GM18907 (cell line): ENCODE measurements around the gene POU2F2.
"Not testable (repeated sequence)": the region's sequence is repeated elsewhere in the genome, so short reads cannot be mapped to it uniquely, and the experiment has no call there.

Experiments
- ATAC-seq: cut with Tn5 transposase; IDR thresholded peaks from one replicate; pipeline ENCODE4 v1.9.1; 2021; ENCODE audit warnings: mild to moderate bottlenecking, moderate library complexity; ENCODE audit not compliant: unreplicated experiment

Gene POU2F2

DNA sequence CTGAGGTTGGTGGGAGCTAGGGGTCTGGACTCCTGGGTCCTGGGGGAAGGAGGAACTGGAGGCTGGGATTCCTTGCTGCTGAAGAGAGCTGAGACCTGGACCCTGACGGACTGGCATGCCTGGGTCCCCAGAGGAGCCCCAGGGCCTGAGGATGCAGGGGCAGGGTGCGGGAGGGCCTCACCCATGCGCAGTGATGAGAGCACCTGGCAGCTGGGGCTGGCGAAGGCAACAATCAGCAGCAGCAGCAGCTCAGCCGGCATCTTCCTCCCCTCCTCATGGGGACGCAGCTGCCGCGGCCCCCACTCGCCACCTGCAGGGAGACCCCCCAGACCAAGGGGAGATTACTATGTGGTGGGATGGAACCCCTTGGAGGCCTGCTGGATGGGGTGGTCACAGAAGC lies 66.7 kb downstream of the POU2F2 start:
- no peak for ATAC-seq

- ATAC-seq, result no peak
These were observed 67.2 kb downstream of the POU2F2 start for GRCh38 chr19:42065051-42065450.

DNA sequence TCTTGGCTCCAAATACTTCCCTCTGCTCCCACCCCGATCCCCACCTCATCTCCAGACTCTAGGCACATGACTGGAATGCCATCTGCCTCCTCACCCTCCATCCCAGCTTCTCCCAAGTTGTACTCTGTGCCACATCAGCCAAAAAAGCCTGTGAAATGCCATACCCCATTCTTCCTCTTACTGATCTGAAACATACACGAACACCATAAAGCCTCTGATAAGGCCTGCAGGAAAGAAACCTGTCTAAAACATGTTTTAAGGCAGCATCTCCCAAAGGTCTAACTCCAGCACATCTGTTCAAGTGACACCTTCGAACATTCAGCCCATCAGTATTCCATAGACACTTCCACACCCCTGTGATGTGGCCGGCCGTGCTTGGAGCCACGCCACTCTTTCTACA lies 67.8 kb downstream of the POU2F2 start:
- ATAC-seq, result no peak

- ATAC-seq, result no peak
These were observed 69.9 kb downstream of the POU2F2 start for GRCh38 chr19:42062381-42062780.

DNA sequence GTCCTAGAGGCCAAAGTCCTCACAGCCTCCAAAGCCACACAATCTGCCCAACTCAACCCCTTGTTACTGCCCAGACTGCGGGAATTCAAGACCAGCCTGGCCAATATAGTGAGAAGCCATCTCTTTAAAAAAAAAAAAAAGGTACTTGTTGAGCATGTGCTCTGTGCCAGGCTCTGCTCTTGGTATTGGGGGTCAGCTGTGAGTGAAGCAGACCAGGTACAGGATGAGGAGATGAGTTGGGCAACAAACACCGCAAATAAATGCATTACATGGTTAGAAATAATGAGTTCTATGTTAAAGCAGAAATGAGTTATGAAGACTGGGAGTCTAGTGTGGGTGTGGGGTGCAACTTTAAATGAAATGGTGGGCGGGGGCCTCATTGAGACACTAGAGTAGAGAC lies 72.1 kb downstream of the POU2F2 start:
- ATAC-seq, result no peak

DNA sequence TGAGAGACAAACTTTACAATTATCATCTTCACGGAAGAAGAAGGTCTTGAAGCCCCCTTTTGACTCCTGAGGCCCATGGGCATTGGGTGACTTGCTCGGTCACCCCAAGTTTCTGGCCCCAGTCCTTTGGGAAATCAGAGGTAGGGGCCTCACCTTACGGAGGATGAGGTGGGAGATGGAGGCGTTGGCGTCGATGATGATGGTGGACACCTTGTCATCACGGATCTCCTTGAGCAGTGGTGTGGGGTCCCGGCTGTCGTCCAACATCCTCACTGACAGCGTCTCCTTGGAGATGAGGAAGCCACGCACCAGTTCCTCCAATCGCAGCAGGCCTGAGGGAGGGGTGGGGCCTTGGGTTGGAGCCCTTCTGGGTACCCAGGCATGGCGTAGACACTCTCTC lies 73.0 kb downstream of the POU2F2 start:
- no peak for ATAC-seq

- no peak for ATAC-seq
These were observed 74.4 kb downstream of the POU2F2 start for GRCh38 chr19:42057846-42058245.

DNA sequence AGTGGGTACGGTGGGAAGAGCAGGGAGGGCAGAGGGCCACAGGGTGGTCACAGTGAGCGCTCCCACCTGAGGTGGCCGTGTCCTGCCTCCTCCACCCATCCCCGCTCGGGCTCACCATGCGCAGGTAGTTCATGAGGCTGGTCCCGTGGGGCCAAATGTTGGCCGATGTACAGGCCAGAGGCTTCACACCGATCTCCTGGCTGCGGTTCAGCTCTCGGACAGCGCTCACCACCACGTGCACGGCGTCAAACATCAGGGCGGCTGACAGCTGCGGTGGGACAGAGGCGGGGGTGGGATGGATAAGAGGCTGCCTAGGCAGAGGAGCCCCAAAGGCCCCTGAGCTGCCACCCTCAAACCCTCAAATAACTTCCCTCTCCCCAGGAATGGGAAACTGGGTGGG lies 78.0 kb downstream of the POU2F2 start:
- ATAC-seq, result no peak

DNA sequence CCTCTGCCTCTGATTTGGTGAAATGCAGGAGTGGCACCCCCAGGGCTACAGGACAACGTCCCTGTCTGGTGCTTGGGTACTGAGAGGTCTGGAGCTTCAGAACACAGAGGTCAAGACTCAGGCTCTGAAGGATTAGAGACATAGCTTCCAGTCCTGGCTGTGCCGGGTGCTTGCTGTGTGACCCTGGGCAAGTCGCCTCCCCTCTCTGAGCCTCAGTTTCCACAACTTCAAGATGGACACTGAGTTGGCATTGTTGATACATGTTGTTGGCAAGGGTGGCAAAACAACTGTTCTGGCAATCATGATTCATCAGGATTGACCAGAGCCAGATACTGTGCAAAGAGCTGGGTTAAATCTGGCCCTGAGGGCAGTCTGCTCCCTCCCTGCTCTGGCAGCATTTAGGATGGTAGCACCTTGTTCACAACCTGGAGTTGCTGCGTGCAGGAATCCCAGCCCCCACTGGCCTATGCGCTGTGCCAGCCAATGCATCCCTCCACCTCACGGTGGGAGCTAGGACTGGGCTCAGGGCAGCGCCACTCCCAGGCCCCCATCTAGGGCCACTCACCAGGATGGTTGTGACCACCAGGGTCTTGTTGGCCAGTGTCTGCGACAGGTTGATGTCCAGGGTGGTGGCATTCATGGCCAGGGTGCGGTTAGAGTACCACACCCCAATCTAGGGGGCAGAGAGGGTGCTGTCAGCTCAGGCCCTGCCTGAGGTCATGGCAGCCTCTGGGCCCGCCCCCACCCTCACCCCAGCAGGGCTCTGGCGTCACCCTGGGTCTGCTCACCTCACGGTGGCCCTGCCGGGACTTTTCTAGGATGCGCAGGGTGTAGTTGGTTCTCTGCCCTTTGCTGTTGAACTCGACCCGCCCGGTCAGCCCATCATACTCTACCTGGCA lies 79.0 kb downstream of the POU2F2 start:
- ATAC-seq, result no peak

- ATAC-seq, result no peak
These were observed 79.9 kb downstream of the POU2F2 start for GRCh38 chr19:42052241-42052863.

GRCh38 chr19:42051166-42052115 lies 80.8 kb downstream of the POU2F2 start:
- ATAC-seq, result no peak

DNA sequence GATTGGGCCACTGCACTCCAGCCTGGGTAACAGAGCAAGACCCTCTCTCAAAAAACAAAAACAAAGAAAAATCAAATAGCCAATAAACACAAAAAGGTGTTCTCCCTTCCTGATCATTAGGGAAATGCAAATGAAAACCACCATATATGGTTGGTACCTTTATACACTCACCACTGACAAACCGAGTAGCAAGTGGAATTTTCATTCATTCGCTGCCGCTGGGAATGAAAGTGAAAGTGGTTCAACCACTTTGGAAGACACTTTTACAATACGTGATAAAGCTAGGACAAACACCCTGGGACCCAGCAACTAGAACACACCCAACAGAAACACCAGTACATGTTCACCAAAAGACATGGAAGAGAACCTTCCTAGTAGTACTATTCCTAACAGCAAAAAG lies 83.3 kb downstream of the POU2F2 start:
- ATAC-seq, result no peak

DNA sequence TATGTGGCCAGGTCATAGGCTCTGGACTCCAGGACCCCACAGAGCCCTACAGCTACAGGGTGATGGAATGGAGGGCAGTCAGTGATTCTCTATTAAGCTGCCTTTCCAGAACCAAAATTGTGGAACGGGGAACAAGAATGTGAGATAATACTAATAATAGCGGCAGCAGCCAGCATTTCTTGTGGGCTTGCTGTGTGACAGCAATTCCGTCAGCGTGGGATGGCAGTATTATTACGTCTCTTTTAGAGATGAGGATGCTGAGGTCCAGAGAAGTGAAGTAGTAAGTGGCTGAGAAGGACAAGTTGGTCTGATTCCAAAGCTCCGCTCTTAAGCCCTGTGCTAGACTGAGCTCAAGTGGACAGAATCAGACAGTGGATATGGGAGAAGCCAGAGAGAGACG lies 86.7 kb downstream of the POU2F2 start:
- no peak for ATAC-seq

- no peak for ATAC-seq
These were observed 89.6 kb downstream of the POU2F2 start for GRCh38 chr19:42042455-42043170.

- ATAC-seq, result not testable (repeated sequence)
These were observed 91.8 kb downstream of the POU2F2 start for GRCh38 chr19:42040491-42040890.

GRCh38 chr19:42040031-42040430 lies 92.2 kb downstream of the POU2F2 start:
- no peak for ATAC-seq

DNA sequence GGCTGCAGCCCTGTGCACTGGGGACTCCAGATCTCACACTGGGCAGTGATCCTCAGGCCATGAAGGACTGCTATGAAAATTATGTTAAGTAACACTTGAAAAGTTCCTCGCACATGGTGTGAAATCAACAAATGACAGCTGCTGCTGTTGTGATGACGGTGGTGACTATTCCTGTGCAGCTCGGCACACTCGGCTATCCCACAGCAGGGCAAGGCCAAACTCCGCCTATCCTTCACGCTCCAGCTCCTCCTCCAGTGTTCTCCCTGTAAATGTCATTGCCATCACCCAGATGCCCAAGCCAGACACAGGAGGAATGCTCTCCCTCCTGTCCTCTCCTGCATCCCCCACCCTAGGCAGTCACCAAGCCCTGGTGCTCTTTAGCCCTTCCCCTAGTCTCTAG lies 93.6 kb downstream of the POU2F2 start:
- ATAC-seq, result no peak

GRCh38 chr19:42037649-42038048 lies 94.6 kb downstream of the POU2F2 start:
- ATAC-seq, result no peak
